Measurements from ENCODE around the gene LZTR1.

- TF ChIP-seq EZH2 (IDR thresholded peaks at IDR 0.05; ENCODE audit: insufficient read depth, poor library complexity, severe bottlenecking): no peak
- TF ChIP-seq EZH2phosphoT487 (IDR thresholded peaks at IDR 0.05; ENCODE audit: insufficient read depth, low read depth): no peak
Measured at GRCh38 chr22:20957102-20957682, 24.9 kb upstream of the LZTR1 start.

Data from GM23248 (cell line).